ENCODE results near the gene UBAP2L.
"Not testable (repeated sequence)": the region's sequence is repeated elsewhere in the genome, so short reads cannot be mapped to it uniquely, and the experiment has no call there.

The UBAP2L gene

GRCh38 chr1:154290921-154291320 is 70.2 kb downstream of the UBAP2L start:
- H3K36me3 ChIP-seq (ENCODE audit: insufficient read depth, low read length) = no peaks in the 10 kb centered on the region
- no peak overlapping the region for H3K9ac ChIP-seq (ENCODE audit: low read depth, low read length)
- H3K9me3 ChIP-seq (ENCODE audit: control insufficient read depth, insufficient read depth, low read length) = peaks cover 3% of the 10 kb centered on the region; the same call in 1 of the 2 replicates
- no peaks in the 10 kb centered on the region for H3K4me1 ChIP-seq (ENCODE audit: insufficient read depth, low read length)

DNA sequence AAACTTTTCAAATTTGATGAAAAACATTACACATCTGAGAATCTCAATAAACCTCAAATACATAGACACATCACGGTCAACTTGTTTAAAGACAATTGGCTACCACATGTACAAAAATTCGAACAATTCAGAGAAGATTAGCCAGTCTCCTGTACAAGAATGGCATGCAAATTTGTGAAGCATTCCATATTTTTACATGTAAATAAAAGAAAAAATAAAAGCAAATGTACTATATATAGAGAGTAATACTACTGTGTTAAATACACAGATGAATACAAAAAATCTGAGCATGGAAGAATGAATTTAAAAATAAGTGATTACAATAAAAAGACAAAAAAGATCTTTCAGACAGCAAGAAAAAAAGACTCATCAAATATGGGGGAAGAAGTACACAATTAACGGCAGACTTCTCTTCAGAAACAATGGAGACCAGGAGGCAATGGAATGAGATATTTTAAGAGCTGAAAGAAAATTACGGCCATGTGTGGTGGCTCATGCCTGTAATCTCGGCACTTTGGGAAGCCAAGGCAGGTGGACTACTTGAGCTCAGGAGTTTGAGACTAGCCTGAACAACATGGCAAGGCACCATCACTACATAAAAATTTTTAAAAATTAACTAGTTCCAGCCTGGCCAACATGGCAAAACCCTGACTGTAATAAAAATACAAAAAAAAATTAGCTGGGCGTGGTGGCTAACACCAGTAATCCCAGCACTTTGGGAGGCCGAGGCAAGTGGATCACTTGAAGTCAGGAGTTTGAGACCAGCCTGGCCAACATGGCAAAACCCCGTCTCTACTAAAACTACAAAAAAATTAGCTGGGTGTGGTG is 74.9 kb downstream of the UBAP2L start:
- H3K9ac ChIP-seq (ENCODE audit: low read depth, low read length) = no peak overlapping the region
- peaks cover 3% of the 10 kb centered on the region; the same call in 1 of the 2 replicates for H3K9me3 ChIP-seq (ENCODE audit: control insufficient read depth, insufficient read depth, low read length)
- H3K36me3 ChIP-seq (ENCODE audit: insufficient read depth, low read length) = no peaks in the 10 kb centered on the region
- H3K4me1 ChIP-seq (ENCODE audit: insufficient read depth, low read length) = no peaks in the 10 kb centered on the region

DNA sequence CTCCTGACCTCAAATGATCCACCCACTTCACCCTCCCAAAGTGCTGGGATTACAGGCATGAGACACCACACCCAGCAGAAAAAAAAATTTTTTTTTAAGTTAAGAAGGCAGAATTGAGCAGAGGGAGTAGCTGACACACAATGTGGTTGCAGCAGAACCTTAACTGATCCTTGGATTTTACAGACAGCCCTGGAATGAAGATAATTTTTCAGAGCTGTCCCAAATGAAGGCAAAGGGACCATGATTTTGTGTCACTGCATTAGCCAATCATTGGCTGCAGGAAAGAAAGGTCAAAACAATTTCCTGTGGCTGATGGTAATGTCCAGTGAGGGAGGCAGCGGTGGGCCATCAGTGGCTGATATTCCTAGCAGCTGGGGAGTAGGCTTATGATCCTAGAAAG is 80.8 kb downstream of the UBAP2L start:
- H3K9me3 ChIP-seq (ENCODE audit: control insufficient read depth, insufficient read depth, low read length) = no peaks in the 10 kb centered on the region
- no peaks in the 10 kb centered on the region for H3K36me3 ChIP-seq (ENCODE audit: insufficient read depth, low read length)
- no peak overlapping the region for H3K9ac ChIP-seq (ENCODE audit: low read depth, low read length)
- no peaks in the 10 kb centered on the region for H3K4me1 ChIP-seq (ENCODE audit: insufficient read depth, low read length)

- Histone ChIP-seq H3K36me3 (ENCODE audit: insufficient read depth, low read length) (no peaks in the 10 kb centered on the region), H3K9ac (ENCODE audit: low read depth, low read length) (no peak overlapping the region), H3K9me3 (ENCODE audit: control insufficient read depth, insufficient read depth, low read length) (no peaks in the 10 kb centered on the region), H3K4me1 (ENCODE audit: insufficient read depth, low read length) (no peaks in the 10 kb centered on the region)
These were observed 84.0 kb downstream of the UBAP2L start for GRCh38 chr1:154304664-154305337.

GRCh38 chr1:154306151-154306550 is 85.4 kb downstream of the UBAP2L start:
- H3K36me3 ChIP-seq (ENCODE audit: insufficient read depth, low read length) = no peaks in the 10 kb centered on the region
- H3K9me3 ChIP-seq (ENCODE audit: control insufficient read depth, insufficient read depth, low read length) = no peaks in the 10 kb centered on the region
- H3K4me1 ChIP-seq (ENCODE audit: insufficient read depth, low read length) = no peaks in the 10 kb centered on the region
- H3K9ac ChIP-seq (ENCODE audit: low read depth, low read length) = no peak overlapping the region

DNA sequence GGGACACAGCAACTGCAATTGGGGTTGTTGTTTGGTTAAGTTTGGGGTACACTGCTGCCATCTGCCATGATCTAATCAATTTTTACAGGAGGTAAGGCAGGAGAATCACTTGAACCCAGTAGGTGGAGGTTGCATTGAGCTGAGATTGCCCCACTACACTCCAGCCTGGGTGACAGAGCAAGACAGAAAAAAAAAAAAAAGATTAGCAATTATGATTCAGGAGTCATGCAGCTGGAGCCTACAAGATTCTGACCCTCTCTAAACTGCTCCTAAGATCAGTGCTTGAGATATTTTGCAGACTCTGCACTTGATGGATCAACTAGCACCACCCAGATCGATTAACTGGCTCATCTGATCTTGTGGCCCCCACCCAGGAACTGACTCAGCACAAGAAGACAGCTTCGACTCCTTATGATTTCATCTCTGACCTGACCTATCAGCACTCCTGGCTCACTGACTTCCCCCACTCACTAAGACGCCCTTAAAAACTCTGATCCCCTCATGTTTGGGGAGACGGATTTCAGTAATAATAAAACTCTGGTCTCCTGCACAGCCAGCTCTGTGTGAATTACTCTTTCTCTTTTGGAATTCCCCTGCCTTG is 87.0 kb downstream of the UBAP2L start:
- H3K36me3 ChIP-seq (ENCODE audit: insufficient read depth, low read length); H3K4me1 ChIP-seq (ENCODE audit: insufficient read depth, low read length); H3K9me3 ChIP-seq (ENCODE audit: control insufficient read depth, insufficient read depth, low read length); H3K9ac ChIP-seq (ENCODE audit: low read depth, low read length): not testable (repeated sequence)

GRCh38 chr1:154309136-154309535 is 88.4 kb downstream of the UBAP2L start:
- H3K4me1 ChIP-seq (ENCODE audit: insufficient read depth, low read length); H3K9ac ChIP-seq (ENCODE audit: low read depth, low read length); H3K9me3 ChIP-seq (ENCODE audit: control insufficient read depth, insufficient read depth, low read length); H3K36me3 ChIP-seq (ENCODE audit: insufficient read depth, low read length): not testable (repeated sequence)

- not testable (repeated sequence) for H3K9ac ChIP-seq (ENCODE audit: low read depth, low read length); H3K36me3 ChIP-seq (ENCODE audit: insufficient read depth, low read length); H3K9me3 ChIP-seq (ENCODE audit: control insufficient read depth, insufficient read depth, low read length); H3K4me1 ChIP-seq (ENCODE audit: insufficient read depth, low read length)
These were observed 91.7 kb downstream of the UBAP2L start for GRCh38 chr1:154312229-154313065.

GRCh38 chr1:154313066-154313356 is 92.3 kb downstream of the UBAP2L start:
- Histone ChIP-seq H3K36me3 (ENCODE audit: insufficient read depth, low read length) (no peaks in the 10 kb centered on the region), H3K9ac (ENCODE audit: low read depth, low read length) (no peak overlapping the region), H3K4me1 (ENCODE audit: insufficient read depth, low read length) (no peaks in the 10 kb centered on the region), H3K9me3 (ENCODE audit: control insufficient read depth, insufficient read depth, low read length) (peaks cover 7% of the 10 kb centered on the region)

GRCh38 chr1:154314226-154314625 is 93.5 kb downstream of the UBAP2L start:
- not testable (repeated sequence) for H3K9ac ChIP-seq (ENCODE audit: low read depth, low read length); H3K4me1 ChIP-seq (ENCODE audit: insufficient read depth, low read length); H3K9me3 ChIP-seq (ENCODE audit: control insufficient read depth, insufficient read depth, low read length); H3K36me3 ChIP-seq (ENCODE audit: insufficient read depth, low read length)

GRCh38 chr1:154316704-154317103 is 95.9 kb downstream of the UBAP2L start:
- H3K9ac ChIP-seq (ENCODE audit: low read depth, low read length) = no peak overlapping the region
- no peaks in the 10 kb centered on the region; the same call in 1 of the 2 replicates for H3K36me3 ChIP-seq (ENCODE audit: insufficient read depth, low read length)
- H3K9me3 ChIP-seq (ENCODE audit: control insufficient read depth, insufficient read depth, low read length) = peaks cover 7% of the 10 kb centered on the region
- no peaks in the 10 kb centered on the region for H3K4me1 ChIP-seq (ENCODE audit: insufficient read depth, low read length)

- no peaks in the 10 kb centered on the region; the same call in 1 of the 2 replicates for H3K36me3 ChIP-seq (ENCODE audit: insufficient read depth, low read length)
- no peak overlapping the region for H3K9ac ChIP-seq (ENCODE audit: low read depth, low read length)
- H3K4me1 ChIP-seq (ENCODE audit: insufficient read depth, low read length) = no peaks in the 10 kb centered on the region
- H3K9me3 ChIP-seq (ENCODE audit: control insufficient read depth, insufficient read depth, low read length) = peaks cover 7% of the 10 kb centered on the region
These were observed 97.6 kb downstream of the UBAP2L start for GRCh38 chr1:154318386-154318785.
